HepG2 (cell line): ENCODE measurements around the gene MORC4. TPM values are rescaled to one million over a fixed set of nuclear protein-coding genes. Genes with fewer than 3 reads are reported as not detected.

ENCODE experiments used
- GABPA ChIP-seq, 2 experiments: IDR thresholded peaks; 2 replicates each; pipeline ENCODE4 v1.6.1; 2011 to 2016; ENCODE audit warnings: low read depth in 2 of 2, low read length in 1 of 2, missing biosample characterization in 1 of 2, missing genetic modification characterization in 1 of 2
- GRHL1 ChIP-seq: sonication (generic); formaldehyde crosslinking; conservative IDR thresholded peaks from 2 replicates; pipeline ENCODE4 v1.8.0; 2022; ENCODE audit warnings: missing genetic modification reagents
- ZBTB20 ChIP-seq: sonication (generic); formaldehyde crosslinking; IDR thresholded peaks from 2 replicates; pipeline ENCODE4 v1.8.1; 2023; ENCODE audit warnings: missing genetic modification reagents, low read depth, mild to moderate bottlenecking, borderline replicate concordance
- ZFP37 ChIP-seq: sonication (generic); formaldehyde crosslinking; IDR thresholded peaks from 2 replicates; pipeline ENCODE4 v1.4.0; 2020; ENCODE audit warnings: missing genetic modification reagents, borderline replicate concordance
- ZNF850 ChIP-seq: sonication (generic); formaldehyde crosslinking; conservative IDR thresholded peaks from 2 replicates; pipeline ENCODE4 v1.9.0; 2021; ENCODE audit warnings: mild to moderate bottlenecking, missing genetic modification reagents
- polyA plus RNA-seq, 8 experiments: library from polyadenylated mRNA; depleted of rRNA in 3 of 8; stranded (reverse) in 7 of 8; unstranded in 1 of 8; fragments of >200 nt; fragmentation: Illumina TruSeq in 4 of 8; extraction: Trizol in 4 of 8; gene quantifications; 2 replicates each; pipeline versions ENCODE4 v1.2.1 to v1.2.3, GENCODE V29; 2011 to 2016; ENCODE audit warnings: low read depth in 4 of 8, missing spikeins in 1 of 8, mixed read lengths in 1 of 8; ENCODE audit not compliant: insufficient read depth in 1 of 8
- total RNA-seq, 5 experiments: library from RNA; depleted of rRNA; stranded (reverse); fragments of >200 nt; fragmentation: Illumina TruSeq; extraction: Trizol; gene quantifications; 2 replicates each; pipeline ENCODE4 v1.2.3, GENCODE V29; 2016; ENCODE audit warnings: low read depth in 1 of 5
- TF ChIP-seq, protein P1 (sequence below): sonication (generic); formaldehyde crosslinking; IDR thresholded peaks from 2 replicates; pipeline ENCODE4 v1.8.0; 2022; ENCODE audit warnings: missing genetic modification reagents, mild to moderate bottlenecking, moderate library complexity, borderline replicate concordance
- TF ChIP-seq, protein P2 (sequence below): sonication (generic); formaldehyde crosslinking; IDR thresholded peaks from 2 replicates; pipeline ENCODE4 v1.4.0; 2020; ENCODE audit warnings: mild to moderate bottlenecking, missing genetic modification reagents
- TF ChIP-seq, protein P3 (sequence below): sonication (generic); formaldehyde crosslinking; IDR thresholded peaks from 2 replicates; pipeline ENCODE4 v1.4.0; 2020; ENCODE audit warnings: missing genetic modification reagents, mild to moderate bottlenecking, borderline replicate concordance

Gene MORC4
- total and polyA plus RNA-seq, 2 of the 13 experiments (the other 11 are each of a cell fraction or from before 2014, with no cell fraction given) = 7.3 to 17.6 TPM

GRCh38 chrX:106955004-106955772 is 44.8 kb downstream of the MORC4 start (continued):
- TF ChIP-seq, protein P1, sequence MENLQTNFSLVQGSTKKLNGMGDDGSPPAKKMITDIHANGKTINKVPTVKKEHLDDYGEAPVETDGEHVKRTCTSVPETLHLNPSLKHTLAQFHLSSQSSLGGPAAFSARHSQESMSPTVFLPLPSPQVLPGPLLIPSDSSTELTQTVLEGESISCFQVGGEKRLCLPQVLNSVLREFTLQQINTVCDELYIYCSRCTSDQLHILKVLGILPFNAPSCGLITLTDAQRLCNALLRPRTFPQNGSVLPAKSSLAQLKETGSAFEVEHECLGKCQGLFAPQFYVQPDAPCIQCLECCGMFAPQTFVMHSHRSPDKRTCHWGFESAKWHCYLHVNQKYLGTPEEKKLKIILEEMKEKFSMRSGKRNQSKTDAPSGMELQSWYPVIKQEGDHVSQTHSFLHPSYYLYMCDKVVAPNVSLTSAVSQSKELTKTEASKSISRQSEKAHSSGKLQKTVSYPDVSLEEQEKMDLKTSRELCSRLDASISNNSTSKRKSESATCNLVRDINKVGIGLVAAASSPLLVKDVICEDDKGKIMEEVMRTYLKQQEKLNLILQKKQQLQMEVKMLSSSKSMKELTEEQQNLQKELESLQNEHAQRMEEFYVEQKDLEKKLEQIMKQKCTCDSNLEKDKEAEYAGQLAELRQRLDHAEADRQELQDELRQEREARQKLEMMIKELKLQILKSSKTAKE (CRISPR knock-in tag) = no peak
- TF ChIP-seq, protein P2, sequence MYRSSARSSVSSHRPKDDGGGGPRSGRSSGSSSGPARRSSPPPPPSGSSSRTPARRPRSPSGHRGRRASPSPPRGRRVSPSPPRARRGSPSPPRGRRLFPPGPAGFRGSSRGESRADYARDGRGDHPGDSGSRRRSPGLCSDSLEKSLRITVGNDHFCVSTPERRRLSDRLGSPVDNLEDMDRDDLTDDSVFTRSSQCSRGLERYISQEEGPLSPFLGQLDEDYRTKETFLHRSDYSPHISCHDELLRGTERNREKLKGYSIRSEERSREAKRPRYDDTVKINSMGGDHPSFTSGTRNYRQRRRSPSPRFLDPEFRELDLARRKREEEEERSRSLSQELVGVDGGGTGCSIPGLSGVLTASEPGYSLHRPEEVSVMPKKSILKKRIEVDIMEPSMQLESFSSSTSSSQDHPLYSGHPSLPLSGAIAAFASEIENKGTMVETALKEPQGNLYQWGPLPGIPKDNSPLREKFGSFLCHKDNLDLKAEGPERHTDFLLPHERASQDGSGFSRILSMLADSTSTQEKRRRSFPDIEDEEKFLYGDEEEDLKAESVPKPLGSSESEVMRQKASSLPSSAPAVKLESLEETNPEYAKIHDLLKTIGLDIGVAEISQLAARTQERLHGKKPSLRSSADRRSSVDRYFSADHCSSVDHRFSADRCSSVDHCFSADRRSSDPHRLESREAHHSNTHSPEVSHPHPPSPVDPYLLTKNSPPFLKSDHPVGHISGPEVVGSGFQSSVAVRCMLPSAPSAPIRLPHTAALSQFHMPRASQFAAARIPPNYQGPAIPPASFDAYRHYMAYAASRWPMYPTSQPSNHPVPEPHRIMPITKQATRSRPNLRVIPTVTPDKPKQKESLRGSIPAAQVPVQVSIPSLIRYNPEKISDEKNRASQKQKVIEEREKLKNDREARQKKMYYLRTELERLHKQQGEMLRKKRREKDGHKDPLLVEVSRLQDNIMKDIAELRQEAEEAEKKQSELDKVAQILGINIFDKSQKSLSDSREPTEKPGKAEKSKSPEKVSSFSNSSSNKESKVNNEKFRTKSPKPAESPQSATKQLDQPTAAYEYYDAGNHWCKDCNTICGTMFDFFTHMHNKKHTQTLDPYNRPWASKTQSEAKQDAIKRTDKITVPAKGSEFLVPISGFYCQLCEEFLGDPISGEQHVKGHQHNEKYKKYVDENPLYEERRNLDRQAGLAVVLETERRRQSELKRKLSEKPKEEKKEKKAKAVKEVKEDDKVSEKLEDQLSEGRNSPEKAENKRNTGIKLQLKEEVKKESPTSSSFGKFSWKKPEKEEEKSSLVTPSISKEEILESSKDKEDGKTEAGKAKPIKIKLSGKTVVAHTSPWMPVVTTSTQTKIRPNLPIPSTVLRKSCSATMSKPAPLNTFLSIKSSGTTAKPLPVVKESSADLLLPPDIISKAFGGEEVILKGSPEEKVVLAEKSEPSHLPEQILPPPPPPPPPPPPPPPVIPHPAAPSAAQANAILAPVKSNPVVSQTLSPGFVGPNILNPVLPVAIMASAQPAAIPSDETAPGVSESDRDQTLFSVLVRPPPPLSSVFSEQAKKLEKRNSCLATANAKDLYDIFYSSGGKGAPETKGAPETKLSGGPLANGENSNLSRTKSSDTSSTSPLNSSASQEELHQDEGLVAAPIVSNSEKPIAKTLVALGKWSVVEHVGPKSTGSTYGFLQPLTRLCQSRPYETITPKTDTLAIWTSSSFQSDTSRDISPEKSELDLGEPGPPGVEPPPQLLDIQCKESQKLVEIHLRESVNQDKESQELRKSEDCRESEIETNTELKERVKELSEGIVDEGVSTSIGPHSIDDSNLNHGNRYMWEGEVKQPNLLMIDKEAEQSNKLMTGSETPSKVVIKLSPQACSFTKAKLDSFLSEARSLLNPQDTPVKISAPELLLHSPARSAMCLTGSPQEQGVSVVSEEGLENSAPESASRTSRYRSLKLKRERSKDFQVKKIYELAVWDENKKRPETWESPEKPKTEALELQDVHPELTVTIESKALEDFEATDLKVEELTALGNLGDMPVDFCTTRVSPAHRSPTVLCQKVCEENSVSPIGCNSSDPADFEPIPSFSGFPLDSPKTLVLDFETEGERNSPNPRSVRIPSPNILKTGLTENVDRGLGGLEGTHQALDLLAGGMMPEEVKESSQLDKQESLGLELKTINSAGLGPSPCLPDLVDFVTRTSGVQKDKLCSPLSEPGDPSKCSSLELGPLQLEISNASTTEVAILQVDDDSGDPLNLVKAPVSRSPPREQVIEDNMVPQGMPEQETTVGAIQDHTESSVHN = no peak
- TF ChIP-seq GRHL1 (CRISPR knock-in tag) (no peak), ZFP37 (no peak), ZNF850 (CRISPR knock-in tag) (no peak), GABPA (IDR thresholded peaks at IDR 0.05; ENCODE audit: low read depth, low read length) (no peak), GABPA (CRISPR knock-in tag; IDR thresholded peaks at IDR 0.05; ENCODE audit: low read depth) (no peak), ZBTB20 (no peak)
- TF ChIP-seq, protein P3, sequence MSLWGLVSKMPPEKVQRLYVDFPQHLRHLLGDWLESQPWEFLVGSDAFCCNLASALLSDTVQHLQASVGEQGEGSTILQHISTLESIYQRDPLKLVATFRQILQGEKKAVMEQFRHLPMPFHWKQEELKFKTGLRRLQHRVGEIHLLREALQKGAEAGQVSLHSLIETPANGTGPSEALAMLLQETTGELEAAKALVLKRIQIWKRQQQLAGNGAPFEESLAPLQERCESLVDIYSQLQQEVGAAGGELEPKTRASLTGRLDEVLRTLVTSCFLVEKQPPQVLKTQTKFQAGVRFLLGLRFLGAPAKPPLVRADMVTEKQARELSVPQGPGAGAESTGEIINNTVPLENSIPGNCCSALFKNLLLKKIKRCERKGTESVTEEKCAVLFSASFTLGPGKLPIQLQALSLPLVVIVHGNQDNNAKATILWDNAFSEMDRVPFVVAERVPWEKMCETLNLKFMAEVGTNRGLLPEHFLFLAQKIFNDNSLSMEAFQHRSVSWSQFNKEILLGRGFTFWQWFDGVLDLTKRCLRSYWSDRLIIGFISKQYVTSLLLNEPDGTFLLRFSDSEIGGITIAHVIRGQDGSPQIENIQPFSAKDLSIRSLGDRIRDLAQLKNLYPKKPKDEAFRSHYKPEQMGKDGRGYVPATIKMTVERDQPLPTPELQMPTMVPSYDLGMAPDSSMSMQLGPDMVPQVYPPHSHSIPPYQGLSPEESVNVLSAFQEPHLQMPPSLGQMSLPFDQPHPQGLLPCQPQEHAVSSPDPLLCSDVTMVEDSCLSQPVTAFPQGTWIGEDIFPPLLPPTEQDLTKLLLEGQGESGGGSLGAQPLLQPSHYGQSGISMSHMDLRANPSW (CRISPR knock-in tag) = no peak
